HG03439 (cell line): ENCODE measurements around the gene MAP1LC3B2.

Source experiments
- ATAC-seq: cut with Tn5 transposase; IDR thresholded peaks from one replicate; pipeline ENCODE4 v1.9.1; 2021; ENCODE audit warnings: mild to moderate bottlenecking, moderate library complexity; ENCODE audit not compliant: unreplicated experiment

The MAP1LC3B2 gene

DNA sequence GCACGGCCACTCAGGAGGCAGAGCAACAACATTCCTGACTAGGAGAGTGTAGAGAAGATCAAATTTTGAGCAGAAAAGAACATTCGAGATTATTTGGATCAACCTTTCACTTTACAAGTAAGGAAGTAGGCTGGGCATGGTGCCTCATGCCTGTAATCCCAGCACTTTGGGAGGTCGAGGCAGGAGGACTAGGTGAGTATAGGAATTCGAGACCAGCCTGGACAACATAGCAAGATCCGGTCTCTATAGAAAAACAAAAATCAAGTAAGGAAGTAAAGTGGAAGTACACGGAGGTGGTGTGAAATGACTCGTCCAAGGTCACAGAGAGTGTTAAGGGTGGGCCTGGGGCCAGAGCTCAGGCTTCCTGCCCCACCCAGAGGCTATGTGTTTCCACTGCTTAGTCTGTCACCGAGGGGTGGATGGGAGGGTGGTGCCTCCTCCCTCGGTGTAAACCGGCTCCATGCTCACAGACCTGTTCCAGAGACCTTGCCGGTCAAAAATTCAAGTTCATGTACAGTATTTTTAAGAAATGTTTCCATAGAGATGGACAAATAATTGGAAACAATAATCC is 51.9 kb downstream of the MAP1LC3B2 start:
- no peak for ATAC-seq

DNA sequence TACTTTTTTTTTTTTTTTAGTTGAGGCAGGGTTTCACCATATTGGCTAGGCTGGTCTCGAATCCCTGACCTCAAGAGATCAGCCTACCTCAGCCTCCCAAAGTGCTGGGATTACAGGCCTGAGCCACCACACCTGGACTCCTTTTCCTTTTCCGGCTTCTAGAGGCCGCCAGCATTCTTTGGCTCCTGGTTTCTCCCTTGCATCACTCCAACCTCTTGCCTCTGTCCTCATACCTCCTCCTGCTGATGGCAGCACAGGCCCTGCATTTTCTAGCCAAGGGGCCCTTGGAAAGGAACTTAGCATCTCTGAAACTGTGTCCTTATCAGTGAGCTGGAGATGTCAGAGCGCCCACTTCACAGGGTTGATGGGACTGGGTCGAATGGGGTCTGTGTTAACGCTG is 53.3 kb downstream of the MAP1LC3B2 start:
- no peak for ATAC-seq

DNA sequence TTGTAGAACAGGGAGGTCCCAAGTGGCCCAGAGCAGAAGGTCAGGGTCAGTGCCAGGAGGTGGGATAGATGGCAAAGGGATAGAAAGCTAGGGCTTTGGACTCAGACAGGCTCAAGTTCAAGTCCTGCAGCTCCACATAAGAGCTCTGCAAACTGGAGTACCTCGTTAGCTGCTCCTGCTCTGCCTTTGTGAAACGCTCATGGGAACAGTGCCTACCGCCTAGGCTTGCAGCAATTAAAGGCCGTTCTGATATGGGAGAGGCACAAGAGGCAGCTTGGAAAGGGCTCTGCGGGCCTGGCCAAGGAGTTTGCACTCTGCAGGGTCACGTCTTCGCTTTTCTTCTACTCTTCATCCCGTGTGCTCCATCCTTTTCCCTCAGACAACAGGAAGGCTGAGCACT is 54.1 kb downstream of the MAP1LC3B2 start:
- no peak for ATAC-seq

DNA sequence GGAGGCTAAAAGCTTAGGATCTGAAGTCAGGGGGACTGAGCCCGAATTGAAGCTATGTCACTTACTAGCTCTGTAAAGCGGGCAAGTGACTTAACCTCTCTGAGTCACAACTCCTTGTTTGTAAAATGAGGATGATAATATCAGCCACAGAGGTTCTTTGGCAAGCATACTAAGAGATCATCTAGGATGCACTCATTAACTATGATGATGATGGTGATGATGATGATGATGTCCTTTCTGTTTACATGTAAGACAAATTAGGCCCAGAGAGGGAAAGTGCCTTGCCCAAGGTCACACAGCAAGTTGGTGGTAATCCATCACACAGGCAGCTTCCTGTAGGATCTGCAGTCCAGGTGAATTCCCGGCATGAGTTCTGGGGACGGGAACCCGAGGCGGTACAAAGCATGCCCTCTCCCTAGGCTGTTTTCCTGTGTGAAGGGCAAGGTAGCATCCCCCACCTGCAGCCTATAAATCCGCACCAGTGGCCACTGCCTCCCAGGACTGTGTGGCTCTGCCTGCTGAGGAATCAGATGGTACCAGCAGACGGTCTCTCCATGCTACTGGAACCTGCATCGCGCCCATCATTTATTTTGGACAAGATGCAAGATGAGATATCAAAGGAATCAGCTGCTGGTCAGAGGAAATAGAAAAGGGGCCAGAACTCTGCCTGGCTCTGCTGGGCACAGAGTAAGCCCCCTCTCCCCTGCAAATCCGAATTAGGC is 55.2 kb downstream of the MAP1LC3B2 start:
- no peak for ATAC-seq

DNA sequence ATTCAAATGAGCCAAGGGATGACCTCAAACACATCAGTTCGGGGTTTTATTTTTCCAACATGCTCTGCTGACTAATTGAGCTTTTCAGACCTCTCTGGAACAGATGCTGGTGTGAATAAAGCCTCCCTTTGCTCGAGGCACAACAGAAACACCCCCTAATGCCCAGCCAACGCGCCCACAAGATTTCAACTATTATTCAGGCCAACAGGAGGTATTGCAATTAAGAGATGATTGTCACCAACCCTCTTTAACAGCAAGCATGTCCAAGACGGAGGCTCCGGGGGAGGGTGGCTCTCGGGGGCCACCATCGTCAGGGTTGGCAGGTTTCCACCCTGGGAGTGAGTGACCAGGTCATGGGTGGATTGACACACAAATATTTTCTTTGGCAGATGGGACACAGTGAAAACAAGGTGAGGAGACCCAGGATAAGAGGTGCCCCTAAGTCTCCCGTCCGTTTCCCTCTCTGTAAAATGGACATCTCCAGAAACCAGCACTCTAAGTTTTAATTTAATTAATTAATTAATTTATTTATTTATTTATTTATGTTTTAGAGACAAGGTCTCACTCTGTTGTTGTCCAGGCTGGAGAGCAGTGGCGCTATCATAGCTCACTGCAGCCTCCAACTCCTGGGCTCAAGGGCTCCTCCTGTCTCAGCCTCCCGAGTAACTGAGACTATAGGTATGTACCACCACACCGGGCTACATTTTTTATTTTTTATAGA is 56.1 kb downstream of the MAP1LC3B2 start:
- ATAC-seq: no peak

DNA sequence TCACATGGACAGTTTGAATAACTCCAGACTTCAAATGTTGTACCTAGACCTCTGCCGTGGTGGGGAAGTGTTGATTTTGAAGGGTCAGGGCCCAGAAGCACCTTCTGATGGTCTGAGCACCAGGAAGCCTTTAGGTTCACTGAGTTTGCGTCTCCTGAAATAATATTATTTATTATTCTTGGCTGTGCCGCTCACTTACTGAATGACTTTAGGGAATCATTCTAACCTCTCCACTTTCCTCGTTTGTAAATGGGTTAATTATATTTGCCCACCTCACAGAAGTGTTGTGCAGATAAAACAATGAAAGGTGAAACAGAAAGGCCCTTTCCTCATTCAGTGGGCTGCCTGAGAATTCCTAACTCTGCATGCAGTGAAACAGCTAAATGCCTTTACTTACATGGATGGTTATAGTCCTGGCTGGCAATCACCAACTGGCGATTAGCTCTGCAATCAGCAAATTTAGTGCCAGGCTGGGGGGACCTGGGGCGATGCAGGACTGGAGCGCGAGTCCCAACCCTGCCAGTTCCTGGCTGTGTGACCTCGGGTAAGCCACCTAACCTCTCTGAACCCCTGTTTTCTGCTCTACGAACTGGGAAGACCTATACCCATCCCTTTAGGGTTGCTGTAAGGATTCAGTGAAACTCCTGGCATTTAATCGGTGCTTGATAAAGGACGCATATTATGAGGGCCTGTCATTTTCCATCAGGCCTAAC is 57.5 kb downstream of the MAP1LC3B2 start:
- ATAC-seq: no peak

DNA sequence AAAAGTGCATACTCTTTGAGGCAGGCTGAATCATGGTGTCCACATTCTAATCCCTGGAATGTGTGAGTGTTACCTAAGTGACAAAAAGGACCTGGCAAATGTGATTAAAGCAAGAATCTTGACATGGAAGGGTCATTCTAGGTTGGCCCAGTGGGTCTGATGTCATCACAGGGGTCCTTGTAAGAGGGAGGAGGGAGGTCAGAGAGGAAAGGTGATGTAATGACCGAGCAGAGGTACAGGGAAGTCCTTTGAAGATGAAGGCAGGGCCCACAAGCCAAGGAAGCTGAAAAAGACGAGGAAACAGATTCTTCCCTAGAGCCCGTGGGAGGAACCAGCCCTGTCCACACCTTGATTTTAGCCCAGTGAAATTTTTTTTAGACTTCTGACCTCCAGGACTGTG is 60.1 kb downstream of the MAP1LC3B2 start:
- ATAC-seq: no peak

DNA sequence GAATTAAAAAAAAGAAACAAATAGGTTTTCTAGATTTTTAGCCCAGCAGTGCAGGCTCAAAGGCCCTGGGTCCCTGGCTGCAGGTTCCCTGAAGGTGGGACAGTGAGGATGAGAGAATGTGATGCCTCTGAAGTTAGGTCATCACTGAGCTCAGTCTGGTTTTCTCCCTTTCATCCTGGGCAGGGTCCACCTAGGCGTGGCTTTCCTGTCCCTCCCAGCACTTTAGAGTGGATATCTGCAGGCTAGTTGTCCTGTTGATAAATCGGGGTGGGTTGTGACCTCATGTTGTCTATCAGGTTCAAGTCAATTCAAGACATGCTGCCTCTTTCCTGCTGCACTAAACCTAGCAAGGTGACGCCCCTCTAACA is 60.9 kb downstream of the MAP1LC3B2 start:
- no peak for ATAC-seq

DNA sequence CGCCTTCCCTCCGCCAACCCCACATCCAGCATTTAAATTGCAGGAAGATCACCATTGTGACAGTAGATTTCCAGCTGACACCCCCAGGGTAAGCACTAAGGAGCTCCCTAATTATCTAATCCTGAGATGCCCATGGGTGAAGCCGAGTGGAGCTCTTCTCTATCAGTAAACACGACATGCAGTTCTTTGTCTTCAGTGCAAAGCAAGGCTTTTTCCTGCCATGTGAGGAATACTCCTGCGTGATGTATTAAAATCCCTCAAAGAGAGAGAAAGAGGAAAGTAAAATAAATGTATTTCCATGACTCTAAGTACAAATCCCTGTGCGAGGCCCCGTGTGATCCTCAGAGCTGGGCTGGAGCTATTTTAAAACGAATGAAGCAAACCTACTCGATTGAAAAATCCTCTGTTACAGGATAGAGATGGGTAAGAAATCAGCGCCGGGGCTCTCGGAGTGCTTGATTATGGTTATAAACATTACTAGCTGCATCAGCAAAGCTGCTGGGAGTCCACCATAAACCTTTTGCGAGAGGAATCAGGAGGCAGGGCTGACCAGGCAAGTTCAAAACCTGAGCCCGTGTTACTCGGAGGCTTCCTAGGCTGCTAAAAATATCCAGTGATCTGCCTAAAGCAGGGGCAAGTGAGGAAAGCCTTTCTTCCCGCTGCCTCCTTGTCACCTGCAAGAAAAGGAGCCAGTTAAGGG is 61.5 kb downstream of the MAP1LC3B2 start:
- ATAC-seq: no peak

DNA sequence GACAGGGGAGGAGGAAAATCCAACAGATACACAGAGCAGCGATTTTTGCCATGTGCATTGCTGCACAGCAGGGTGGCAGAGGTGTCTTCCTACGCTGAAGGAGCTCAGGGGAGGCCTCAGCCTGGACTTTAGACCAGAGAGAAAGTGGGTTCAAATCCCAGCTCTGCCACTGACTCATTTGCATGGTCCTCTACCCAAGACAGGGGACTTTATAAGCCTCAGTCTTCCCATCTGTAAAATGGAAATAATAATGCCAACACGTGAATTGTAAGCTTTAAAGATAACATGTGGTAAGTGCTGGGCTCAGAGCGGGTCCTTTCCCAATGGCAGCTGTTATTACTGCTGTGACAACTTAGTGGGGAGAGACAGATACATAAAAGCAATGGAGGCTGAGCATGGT is 62.0 kb downstream of the MAP1LC3B2 start:
- ATAC-seq: no peak

DNA sequence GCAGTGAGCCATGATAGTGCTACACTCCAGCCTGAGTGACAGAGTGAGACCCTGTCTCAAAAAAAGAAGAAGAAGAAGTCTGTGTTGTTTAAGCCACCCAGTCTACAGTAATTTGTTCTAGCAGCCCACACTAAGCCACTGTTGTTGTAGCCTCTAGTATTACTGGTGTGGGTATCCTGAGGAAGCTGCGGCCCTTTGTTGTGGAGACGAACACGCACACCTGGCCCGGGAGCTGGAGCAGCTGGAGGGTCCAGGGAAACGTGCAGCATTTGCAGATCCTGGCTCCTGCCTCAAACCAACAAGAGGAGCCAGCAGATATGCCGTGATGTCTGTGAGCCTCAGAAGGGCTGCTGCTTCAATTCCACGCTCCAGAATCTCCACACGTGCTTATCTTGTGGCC is 65.3 kb downstream of the MAP1LC3B2 start:
- no peak for ATAC-seq

DNA sequence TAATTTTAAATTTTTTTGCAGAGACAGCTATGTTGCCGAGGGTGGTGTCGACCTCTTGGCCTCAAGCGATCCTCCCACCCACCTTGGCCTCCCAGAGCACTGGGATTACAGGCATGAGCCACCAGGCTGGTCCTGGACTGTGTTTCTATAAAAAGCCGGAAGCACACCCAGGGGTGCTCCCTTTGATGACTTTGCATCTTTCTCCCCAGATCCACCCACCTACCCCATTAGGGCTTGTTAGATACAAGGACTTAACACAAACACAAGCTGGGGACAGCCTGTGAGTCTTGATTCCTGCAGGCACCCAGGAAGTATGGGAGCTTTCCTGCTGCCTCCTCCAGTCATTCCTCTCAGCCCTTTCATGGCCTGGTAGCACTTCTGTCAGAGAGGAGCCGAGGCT is 67.0 kb downstream of the MAP1LC3B2 start:
- ATAC-seq: no peak
